Keratinocyte (primary cell): Measurements from ENCODE around the gene ZFX. TPM values are rescaled to one million over a fixed set of nuclear protein-coding genes. Genes with fewer than 3 reads are reported as not detected.

ENCODE experiments used
- DNase-seq: peaks from one replicate; pipeline ENCODE4 v3.0.0-alpha.2; 2011; ENCODE audit warnings: low read depth, missing footprints, low spot score
- FAIRE-seq: peaks from 2 replicates; lab custom pipeline; 2011; peaks lifted over from hg19 to GRCh38; lab: Jason Lieb, UNC
- H2AFZ ChIP-seq: 2 replicates; pipeline ENCODE4 v1.6.0; 2012; ENCODE audit warnings: low read length, control low read depth, inconsistent platforms; ENCODE audit not compliant: control insufficient read depth
- H3K27ac ChIP-seq: 2 replicates; pipeline ENCODE4 v1.5.1; 2011; ENCODE audit warnings: low read length; ENCODE audit not compliant: control insufficient read depth, insufficient read depth
- H3K27me3 ChIP-seq: 3 replicates; pipeline ENCODE4 v1.6.0; 2011; ENCODE audit warnings: low read length; ENCODE audit not compliant: control insufficient read depth, insufficient read depth; ENCODE audit errors: extremely low read depth
- H3K36me3 ChIP-seq, 2 experiments: 2 replicates in 1 of 2; 3 replicates in 1 of 2; pipeline ENCODE4 v1.5.1; 2011; ENCODE audit warnings: low read length in 2 of 2, mild to moderate bottlenecking in 1 of 2; ENCODE audit not compliant: control insufficient read depth in 2 of 2, insufficient read depth in 2 of 2; ENCODE audit errors: extremely low read depth in 1 of 2
- H3K4me1 ChIP-seq: 3 replicates; pipeline ENCODE4 v1.5.1; 2011; ENCODE audit warnings: low read length; ENCODE audit not compliant: control insufficient read depth, insufficient read depth; ENCODE audit errors: extremely low read depth
- H3K4me2 ChIP-seq: 3 replicates; pipeline ENCODE4 v1.6.0; 2011; ENCODE audit warnings: low read depth, low read length; ENCODE audit not compliant: control insufficient read depth, insufficient read depth; ENCODE audit errors: extremely low read depth
- H3K4me3 ChIP-seq, 3 experiments: fragments of 200-600 bp in 1 of 3; sonication (generic) in 1 of 3; 2 replicates in 2 of 3; 3 replicates in 1 of 3; pipeline ENCODE4 v1.5.1; 2011 to 2016; ENCODE audit warnings: low read length in 3 of 3, mild to moderate bottlenecking in 3 of 3, control low read depth in 2 of 3, inconsistent platforms in 1 of 3, low read depth in 1 of 3, mixed read lengths in 1 of 3, mixed run types in 1 of 3, moderate library complexity in 1 of 3; ENCODE audit not compliant: control insufficient read depth in 2 of 3, insufficient read depth in 2 of 3; ENCODE audit errors: extremely low read depth in 1 of 3
- H3K79me2 ChIP-seq: 2 replicates; pipeline ENCODE4 v1.6.0; 2012; ENCODE audit warnings: low read length; ENCODE audit not compliant: control insufficient read depth, insufficient read depth
- H3K9ac ChIP-seq: 3 replicates; pipeline ENCODE4 v1.6.0; 2011; ENCODE audit warnings: low read length; ENCODE audit not compliant: control insufficient read depth, insufficient read depth; ENCODE audit errors: extremely low read depth
- H3K9me1 ChIP-seq: 3 replicates; pipeline ENCODE4 v1.6.0; 2011; ENCODE audit warnings: low read length; ENCODE audit not compliant: control insufficient read depth, insufficient read depth; ENCODE audit errors: extremely low read depth
- H3K9me3 ChIP-seq: 2 replicates; pipeline ENCODE4 v1.5.1; 2012; ENCODE audit warnings: low read depth, low read length; ENCODE audit not compliant: control insufficient read depth
- H4K20me1 ChIP-seq: 3 replicates; pipeline ENCODE4 v1.6.0; 2011; ENCODE audit warnings: low read length; ENCODE audit not compliant: control insufficient read depth, insufficient read depth; ENCODE audit errors: extremely low read depth
- CTCF ChIP-seq, 3 experiments: IDR thresholded peaks in 1 of 3; conservative IDR thresholded peaks in 1 of 3; optimal IDR thresholded peaks in 1 of 3; 2 replicates in 2 of 3; 3 replicates in 1 of 3; pipeline versions ENCODE3 to v1.5.1; 2011; ENCODE audit warnings: low read length in 3 of 3, mild to moderate bottlenecking in 3 of 3, moderate library complexity in 2 of 3, control low read depth in 1 of 3, inconsistent platforms in 1 of 3; ENCODE audit not compliant: insufficient read depth in 2 of 3; ENCODE audit errors: extremely low read depth in 1 of 3
- EZH2 ChIP-seq: IDR thresholded peaks from one replicate; pipeline ENCODE4 v1.6.1; 2012; ENCODE audit warnings: inconsistent platforms, mild to moderate bottlenecking, low read length, moderate library complexity
- dilution Hi-C: fragments of 300-500 bp; cut with MboI; formaldehyde crosslinking; loops from one replicate; pipeline ENCODE4 v1.7.0; 2020; ENCODE audit warnings: low sequenced_read_pairs; ENCODE audit not compliant: extremely low pct_ligation_motif_present
- polyA plus RNA-seq, 5 experiments: library from polyadenylated mRNA; depleted of rRNA in 3 of 5; stranded (reverse) in 3 of 5; stranded (forward) in 1 of 5; unstranded in 1 of 5; fragments of >200 nt; gene quantifications; 1 replicate in 1 of 5; 2 replicates in 3 of 5; 3 replicates in 1 of 5; pipeline versions ENCODE4 v1.2.1 to v1.2.3, GENCODE V29; 2011 to 2012; ENCODE audit warnings: missing spikeins in 2 of 5, low read depth in 1 of 5, low replicate concordance in 1 of 5

ZFX gene
- polyA plus RNA-seq, 1 donor (not counting 4 experiments of a cell fraction or from before 2014, with no cell fraction given), result 24.3 TPM

GRCh38 chrX:24186483-24186882 is 37.0 kb downstream of the ZFX start:
- dilution Hi-C loops, result no loop called here
- Histone ChIP-seq H3K4me3 (no peak overlapping the region), H4K20me1 (peaks cover 6% of the 10 kb centered on the region), H2AFZ (no peak overlapping the region), H3K9me1 (no peaks in the 10 kb centered on the region), H3K4me2 (no peak overlapping the region), H3K27ac (no peak overlapping the region), H3K36me3 (peaks cover 3% of the 10 kb centered on the region in 2 experiments), H3K9me3 (no peaks in the 10 kb centered on the region), H3K27me3 (no peaks in the 10 kb centered on the region), H3K79me2 (peaks cover 88% of the 10 kb centered on the region), H3K4me1 (no peaks in the 10 kb centered on the region), H3K9ac (no peak overlapping the region)
- DNase-seq (no peak), FAIRE-seq (no peak)
- TF ChIP-seq CTCF (optimal IDR thresholded peaks at IDR 0.05 in 1 of 3, IDR thresholded peaks at IDR 0.05 in 1 of 3, conservative IDR thresholded peaks at IDR 0.05 in 1 of 3; ENCODE audit: extremely low read depth in 1 of 3, insufficient read depth in 2 of 3, low read length in 3 of 3) (no peak), EZH2 (no peak)

GRCh38 chrX:24186986-24187385 is 37.5 kb downstream of the ZFX start:
- TF ChIP-seq EZH2 (no peak), CTCF (optimal IDR thresholded peaks at IDR 0.05 in 1 of 3, IDR thresholded peaks at IDR 0.05 in 1 of 3, conservative IDR thresholded peaks at IDR 0.05 in 1 of 3; ENCODE audit: extremely low read depth in 1 of 3, insufficient read depth in 2 of 3, low read length in 3 of 3) (no peak)
- DNase-seq (no peak), FAIRE-seq (no peak)
- Histone ChIP-seq H3K9me1 (no peaks in the 10 kb centered on the region), H3K4me3 (no peak overlapping the region), H3K4me1 (no peaks in the 10 kb centered on the region), H4K20me1 (peaks cover 3% of the 10 kb centered on the region), H3K4me2 (no peak overlapping the region), H3K9ac (no peak overlapping the region), H3K9me3 (no peaks in the 10 kb centered on the region), H3K36me3 (peaks cover 3% of the 10 kb centered on the region in 2 experiments), H2AFZ (no peak overlapping the region), H3K27me3 (no peaks in the 10 kb centered on the region), H3K79me2 (peaks cover 87% of the 10 kb centered on the region), H3K27ac (no peak overlapping the region)
- dilution Hi-C loops, result no loop called here
